OCI-LY1 (cell line): ENCODE data around the gene ARHGEF37.

ENCODE experiments used
- H2AFZ ChIP-seq: fragments of 200-600 bp; sonication (generic), shearing (Covaris generic); 2 replicates; pipeline ENCODE4 v1.6.0; 2014; ENCODE audit warnings: antibody characterized with exemption, mild to moderate bottlenecking, low read length
- H3F3A ChIP-seq: fragments of 200-600 bp; sonication (generic), shearing (Covaris generic); 2 replicates; pipeline ENCODE4 v1.6.0; 2014; ENCODE audit warnings: mild to moderate bottlenecking, antibody characterized with exemption, low read length, moderate library complexity; ENCODE audit not compliant: insufficient read depth
- H3K27ac ChIP-seq: fragments of 200-600 bp; sonication (generic); 2 replicates; pipeline ENCODE4 v1.5.1; 2014; ENCODE audit warnings: low read length, mixed run types, mild to moderate bottlenecking, low read depth; ENCODE audit not compliant: poor library complexity, severe bottlenecking
- H3K27me3 ChIP-seq: fragments of 200-600 bp; sonication (generic); 2 replicates; pipeline ENCODE4 v1.6.0; 2014; ENCODE audit warnings: antibody characterized with exemption, mild to moderate bottlenecking, low read length, moderate library complexity; ENCODE audit not compliant: insufficient read depth
- H3K36me3 ChIP-seq: fragments of 200-600 bp; sonication (generic); 2 replicates; pipeline ENCODE4 v1.6.1; 2014; ENCODE audit warnings: mild to moderate bottlenecking, antibody characterized with exemption, low read length, moderate library complexity, mixed read lengths; ENCODE audit not compliant: insufficient read depth
- H3K4me1 ChIP-seq: fragments of 200-600 bp; sonication (generic); 2 replicates; pipeline ENCODE4 v1.5.1; 2014; ENCODE audit warnings: mild to moderate bottlenecking, low read length, moderate library complexity; ENCODE audit not compliant: insufficient read depth, severe bottlenecking
- H3K4me2 ChIP-seq: fragments of 200-600 bp; sonication (generic), shearing (Covaris generic); 2 replicates; pipeline ENCODE4 v1.6.1; 2014; ENCODE audit warnings: low read length
- H3K4me3 ChIP-seq: fragments of 200-600 bp; sonication (generic); 2 replicates; pipeline ENCODE4 v1.5.1; 2014; ENCODE audit warnings: low read length, low read depth, mild to moderate bottlenecking, mixed read lengths; ENCODE audit not compliant: poor library complexity, severe bottlenecking
- H3K79me2 ChIP-seq: fragments of 200-600 bp; shearing (Covaris generic); 2 replicates; pipeline ENCODE4 v1.6.1; 2016; ENCODE audit warnings: mixed run types, low read length, mixed read lengths; ENCODE audit not compliant: insufficient read depth
- H3K9ac ChIP-seq: fragments of 200-600 bp; sonication (generic), shearing (Covaris generic); 2 replicates; pipeline ENCODE4 v1.6.1; 2014; ENCODE audit warnings: mild to moderate bottlenecking, low read length, mixed read lengths
- H3K9me2 ChIP-seq: fragments of 200-600 bp; sonication (generic), shearing (Covaris generic); 2 replicates; pipeline ENCODE4 v1.6.1; 2014; ENCODE audit warnings: low read depth, mild to moderate bottlenecking, low read length, mixed read lengths
- H3K9me3 ChIP-seq: fragments of 200-600 bp; shearing (Covaris generic); 2 replicates; pipeline ENCODE4 v1.6.1; 2014; ENCODE audit warnings: low read length, mixed read lengths
- H4K20me1 ChIP-seq: fragments of 200-600 bp; sonication (generic), shearing (Covaris generic); 2 replicates; pipeline ENCODE4 v1.6.0; 2016; ENCODE audit warnings: mild to moderate bottlenecking, low read length; ENCODE audit not compliant: insufficient read depth
- EZH2 ChIP-seq: fragments of 200-600 bp; sonication (generic), shearing (Covaris generic); IDR thresholded peaks from 2 replicates; pipeline ENCODE4 v1.8.0; 2017; ENCODE audit warnings: borderline replicate concordance, mixed run types, mild to moderate bottlenecking, antibody characterized with exemption, low read length, moderate library complexity, mixed read lengths
- TF ChIP-seq, protein P1 (sequence below): fragments of 200-600 bp; sonication (generic), shearing (Covaris generic); IDR thresholded peaks from 2 replicates; pipeline ENCODE4 v1.5.1; 2017; ENCODE audit warnings: mild to moderate bottlenecking, antibody characterized with exemption, low read length, moderate library complexity, mixed read lengths

ARHGEF37 gene

DNA sequence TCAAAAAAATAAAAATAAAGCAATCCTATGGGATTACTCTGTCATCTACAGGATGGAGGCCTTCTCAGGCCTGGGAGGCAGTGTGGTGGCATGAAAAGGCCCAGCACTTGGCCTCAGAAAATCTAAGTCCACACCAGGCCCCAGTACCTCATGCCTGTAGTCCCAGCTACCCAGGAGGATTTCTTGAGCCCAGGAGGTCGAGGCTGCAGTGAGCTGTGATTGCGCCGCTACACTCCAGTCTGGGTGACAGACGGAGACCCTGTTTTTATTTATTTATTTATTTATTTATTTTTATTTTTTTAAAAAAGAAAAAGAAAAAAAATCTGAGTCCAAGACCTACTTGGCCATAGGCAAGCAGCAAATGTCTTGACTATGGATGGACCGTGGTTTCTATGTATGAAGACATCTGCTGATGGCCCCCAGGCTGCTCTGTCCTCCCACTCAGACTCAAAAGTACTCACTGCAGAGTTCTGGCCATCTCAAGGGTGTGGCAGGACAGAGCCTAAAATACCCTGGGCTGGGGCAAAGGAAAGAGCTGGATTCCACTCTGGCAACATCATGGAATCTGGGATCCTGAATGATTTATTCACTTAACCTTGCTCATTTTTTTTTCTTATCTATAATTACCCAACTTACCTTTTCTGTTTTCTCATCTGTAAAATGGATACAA lies 55.0 kb downstream of the ARHGEF37 start:
- no peaks in the 10 kb centered on the region for H3K9me3 ChIP-seq
- H3K4me1 ChIP-seq = peaks cover 13% of the 10 kb centered on the region
- H3K4me2 ChIP-seq = no peak overlapping the region
- no peaks in the 10 kb centered on the region for H3F3A ChIP-seq
- H3K4me3 ChIP-seq = no peak overlapping the region
- H3K9me2 ChIP-seq = no peaks in the 10 kb centered on the region
- H4K20me1 ChIP-seq = no peaks in the 10 kb centered on the region
- H3K27me3 ChIP-seq = no peaks in the 10 kb centered on the region; the same call in 1 of the 2 replicates
- TF ChIP-seq, protein P1, sequence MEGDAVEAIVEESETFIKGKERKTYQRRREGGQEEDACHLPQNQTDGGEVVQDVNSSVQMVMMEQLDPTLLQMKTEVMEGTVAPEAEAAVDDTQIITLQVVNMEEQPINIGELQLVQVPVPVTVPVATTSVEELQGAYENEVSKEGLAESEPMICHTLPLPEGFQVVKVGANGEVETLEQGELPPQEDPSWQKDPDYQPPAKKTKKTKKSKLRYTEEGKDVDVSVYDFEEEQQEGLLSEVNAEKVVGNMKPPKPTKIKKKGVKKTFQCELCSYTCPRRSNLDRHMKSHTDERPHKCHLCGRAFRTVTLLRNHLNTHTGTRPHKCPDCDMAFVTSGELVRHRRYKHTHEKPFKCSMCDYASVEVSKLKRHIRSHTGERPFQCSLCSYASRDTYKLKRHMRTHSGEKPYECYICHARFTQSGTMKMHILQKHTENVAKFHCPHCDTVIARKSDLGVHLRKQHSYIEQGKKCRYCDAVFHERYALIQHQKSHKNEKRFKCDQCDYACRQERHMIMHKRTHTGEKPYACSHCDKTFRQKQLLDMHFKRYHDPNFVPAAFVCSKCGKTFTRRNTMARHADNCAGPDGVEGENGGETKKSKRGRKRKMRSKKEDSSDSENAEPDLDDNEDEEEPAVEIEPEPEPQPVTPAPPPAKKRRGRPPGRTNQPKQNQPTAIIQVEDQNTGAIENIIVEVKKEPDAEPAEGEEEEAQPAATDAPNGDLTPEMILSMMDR = no peak
- no peak for TF ChIP-seq EZH2
- H3K27ac ChIP-seq = no peak overlapping the region
- no peak overlapping the region for H3K9ac ChIP-seq
- H2AFZ ChIP-seq = no peak overlapping the region
- no peaks in the 10 kb centered on the region for H3K36me3 ChIP-seq
- H3K79me2 ChIP-seq = no peaks in the 10 kb centered on the region

DNA sequence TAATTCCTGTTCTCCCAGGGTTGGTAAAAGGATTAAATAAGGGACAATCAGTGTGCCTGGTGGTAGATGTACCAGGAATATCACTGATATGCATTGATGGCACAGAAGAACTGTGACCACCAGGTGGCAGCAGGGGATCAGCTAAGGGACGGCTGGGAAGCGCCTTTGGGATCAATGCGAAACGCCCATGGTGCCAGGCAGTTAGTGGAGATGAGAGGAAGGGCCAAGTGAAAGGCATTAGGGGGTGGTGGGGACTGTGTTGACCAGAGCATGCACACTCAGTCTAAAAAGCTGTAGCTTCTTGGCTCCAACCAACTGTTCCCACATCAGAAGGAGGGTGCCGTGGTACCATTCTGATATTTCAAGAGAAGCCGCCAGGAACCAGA lies 55.6 kb downstream of the ARHGEF37 start:
- Histone ChIP-seq H3K27me3 (no peaks in the 10 kb centered on the region; the same call in 1 of the 2 replicates), H2AFZ (no peak overlapping the region), H3K9me3 (no peaks in the 10 kb centered on the region), H3K79me2 (no peaks in the 10 kb centered on the region), H3K9me2 (no peaks in the 10 kb centered on the region), H3K4me2 (no peak overlapping the region), H3K36me3 (no peaks in the 10 kb centered on the region), H3K4me3 (no peak overlapping the region), H3K9ac (no peak overlapping the region), H3K27ac (no peak overlapping the region), H3K4me1 (peaks cover 17% of the 10 kb centered on the region), H4K20me1 (no peaks in the 10 kb centered on the region), H3F3A (no peaks in the 10 kb centered on the region)
- TF ChIP-seq, protein P1 = peak; percentile 98
- TF ChIP-seq EZH2 = no peak

DNA sequence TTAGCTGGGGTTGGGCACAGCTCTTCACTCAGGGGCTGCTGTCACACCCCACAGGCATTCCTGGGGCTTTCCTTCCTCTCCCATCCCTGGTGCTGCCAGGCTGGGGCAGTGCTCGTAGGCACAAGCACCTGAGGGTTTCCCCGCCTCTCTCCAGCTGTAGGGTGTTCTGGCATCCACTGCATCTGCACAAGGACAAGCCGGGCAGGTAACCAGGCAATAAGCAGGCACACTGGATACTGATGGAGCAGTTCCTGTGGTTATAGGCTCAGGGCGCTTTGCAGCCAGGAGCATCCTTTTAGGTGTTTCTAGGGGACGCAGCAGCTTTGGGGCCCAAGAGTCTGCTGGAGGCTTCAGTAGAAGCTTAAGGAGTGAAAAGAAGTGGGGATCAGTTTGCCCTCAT lies 56.8 kb downstream of the ARHGEF37 start:
- H3K79me2 ChIP-seq = no peaks in the 10 kb centered on the region
- TF ChIP-seq, protein P1 = no peak
- no peak for TF ChIP-seq EZH2
- H3K9ac ChIP-seq = no peak overlapping the region
- no peaks in the 10 kb centered on the region for H3K9me2 ChIP-seq
- no peak overlapping the region for H3K27ac ChIP-seq
- H2AFZ ChIP-seq = no peak overlapping the region
- no peaks in the 10 kb centered on the region for H3K27me3 ChIP-seq
- H4K20me1 ChIP-seq = no peaks in the 10 kb centered on the region
- no peaks in the 10 kb centered on the region for H3F3A ChIP-seq
- H3K9me3 ChIP-seq = no peaks in the 10 kb centered on the region
- H3K4me2 ChIP-seq = no peak overlapping the region
- H3K4me3 ChIP-seq = no peak overlapping the region
- no peaks in the 10 kb centered on the region for H3K36me3 ChIP-seq
- peaks cover 17% of the 10 kb centered on the region for H3K4me1 ChIP-seq
